Keratinocyte (primary cell): Measurements from ENCODE around the gene NLRP14.

Experiments
- CTCF ChIP-seq, 3 experiments: IDR thresholded peaks in 1 of 3; conservative IDR thresholded peaks in 1 of 3; optimal IDR thresholded peaks in 1 of 3; 2 replicates in 2 of 3; 3 replicates in 1 of 3; pipeline versions ENCODE3 to v1.5.1; 2011; ENCODE audit warnings: low read length in 3 of 3, mild to moderate bottlenecking in 3 of 3, moderate library complexity in 2 of 3, control low read depth in 1 of 3, inconsistent platforms in 1 of 3; ENCODE audit not compliant: insufficient read depth in 2 of 3; ENCODE audit errors: extremely low read depth in 1 of 3
- EZH2 ChIP-seq: IDR thresholded peaks from one replicate; pipeline ENCODE4 v1.6.1; 2012; ENCODE audit warnings: inconsistent platforms, mild to moderate bottlenecking, low read length, moderate library complexity

- no peak for TF ChIP-seq CTCF (optimal IDR thresholded peaks at IDR 0.05 in 1 of 3, IDR thresholded peaks at IDR 0.05 in 1 of 3, conservative IDR thresholded peaks at IDR 0.05 in 1 of 3; ENCODE audit: extremely low read depth in 1 of 3, insufficient read depth in 2 of 3, low read length in 3 of 3)
- TF ChIP-seq EZH2 = no peak
Observed at GRCh38 chr11:7028141-7028540, 7.9 kb downstream of the NLRP14 start.
